ENCODE data around the gene RIC1.

RIC1 gene

DNA sequence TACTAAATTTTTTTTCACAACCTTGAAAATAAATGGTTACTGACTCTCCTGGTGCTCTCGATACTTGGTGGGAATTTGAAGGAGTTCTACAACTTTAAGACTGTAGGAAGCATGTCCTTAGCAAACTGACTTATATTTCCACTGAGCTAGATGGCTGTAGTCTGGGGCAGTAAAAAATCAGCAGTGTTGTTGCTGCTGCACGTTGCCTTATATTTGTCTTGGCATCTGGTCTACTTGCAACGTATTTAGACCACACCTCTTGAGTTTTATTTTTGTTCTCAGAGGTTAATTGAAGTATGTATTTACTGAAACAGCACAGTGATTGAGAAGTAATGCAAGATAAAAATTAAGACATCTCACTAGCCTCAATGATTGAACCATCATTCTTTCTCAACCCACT lies 127.7 kb downstream of the RIC1 start:
- in situ Hi-C loops (cut with HindIII; ENCODE audit: low pct_ligation_motif_present, low sequenced_read_pairs) = no loop called here

DNA sequence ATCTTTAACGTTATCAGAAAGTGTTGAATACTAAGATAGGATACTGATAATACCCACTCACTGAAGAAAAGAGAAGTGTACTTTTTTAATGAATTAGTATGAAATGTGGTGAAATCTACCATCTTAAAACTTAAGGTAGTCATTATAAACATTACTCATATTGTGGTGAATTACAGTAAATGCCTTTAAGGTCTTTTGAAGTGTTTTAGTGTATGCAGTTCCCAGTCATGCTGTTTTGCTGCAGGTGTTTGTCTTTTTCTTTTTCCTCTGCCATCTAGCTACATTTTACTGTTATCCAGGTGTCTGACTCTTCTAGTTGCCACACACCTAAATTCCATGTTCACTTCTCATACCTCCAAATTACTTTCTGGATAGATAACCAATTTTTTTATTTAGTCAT lies 131.4 kb downstream of the RIC1 start:
- H3K36me3 ChIP-seq (replicated peaks) = peaks cover 40% of the 10 kb centered on the region
- in situ Hi-C loops (cut with HindIII; ENCODE audit: low pct_ligation_motif_present, low sequenced_read_pairs) = no loop called here
- DNase-seq = no peak
- TF ChIP-seq, protein P1, sequence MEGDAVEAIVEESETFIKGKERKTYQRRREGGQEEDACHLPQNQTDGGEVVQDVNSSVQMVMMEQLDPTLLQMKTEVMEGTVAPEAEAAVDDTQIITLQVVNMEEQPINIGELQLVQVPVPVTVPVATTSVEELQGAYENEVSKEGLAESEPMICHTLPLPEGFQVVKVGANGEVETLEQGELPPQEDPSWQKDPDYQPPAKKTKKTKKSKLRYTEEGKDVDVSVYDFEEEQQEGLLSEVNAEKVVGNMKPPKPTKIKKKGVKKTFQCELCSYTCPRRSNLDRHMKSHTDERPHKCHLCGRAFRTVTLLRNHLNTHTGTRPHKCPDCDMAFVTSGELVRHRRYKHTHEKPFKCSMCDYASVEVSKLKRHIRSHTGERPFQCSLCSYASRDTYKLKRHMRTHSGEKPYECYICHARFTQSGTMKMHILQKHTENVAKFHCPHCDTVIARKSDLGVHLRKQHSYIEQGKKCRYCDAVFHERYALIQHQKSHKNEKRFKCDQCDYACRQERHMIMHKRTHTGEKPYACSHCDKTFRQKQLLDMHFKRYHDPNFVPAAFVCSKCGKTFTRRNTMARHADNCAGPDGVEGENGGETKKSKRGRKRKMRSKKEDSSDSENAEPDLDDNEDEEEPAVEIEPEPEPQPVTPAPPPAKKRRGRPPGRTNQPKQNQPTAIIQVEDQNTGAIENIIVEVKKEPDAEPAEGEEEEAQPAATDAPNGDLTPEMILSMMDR (IDR thresholded peaks at IDR 0.05; ENCODE audit: low read depth, low read length, missing control alignments) = no peak
- H3K27ac ChIP-seq = no peak overlapping the region
- no peak overlapping the region for H3K4me3 ChIP-seq (ENCODE audit: low read depth, low read length)
- no peaks in the 10 kb centered on the region for H3K27me3 ChIP-seq (replicated peaks)

More for the DNA sequence above, 127.7 kb downstream of the RIC1 start:
- DNase-seq = no peak
- H3K27me3 ChIP-seq (replicated peaks) = no peaks in the 10 kb centered on the region
- TF ChIP-seq, protein P1 (IDR thresholded peaks at IDR 0.05; ENCODE audit: low read depth, low read length, missing control alignments) = no peak
- no peak overlapping the region for H3K4me3 ChIP-seq (ENCODE audit: low read depth, low read length)
- no peak overlapping the region for H3K27ac ChIP-seq
- H3K36me3 ChIP-seq (replicated peaks) = peaks cover 21% of the 10 kb centered on the region

DNA sequence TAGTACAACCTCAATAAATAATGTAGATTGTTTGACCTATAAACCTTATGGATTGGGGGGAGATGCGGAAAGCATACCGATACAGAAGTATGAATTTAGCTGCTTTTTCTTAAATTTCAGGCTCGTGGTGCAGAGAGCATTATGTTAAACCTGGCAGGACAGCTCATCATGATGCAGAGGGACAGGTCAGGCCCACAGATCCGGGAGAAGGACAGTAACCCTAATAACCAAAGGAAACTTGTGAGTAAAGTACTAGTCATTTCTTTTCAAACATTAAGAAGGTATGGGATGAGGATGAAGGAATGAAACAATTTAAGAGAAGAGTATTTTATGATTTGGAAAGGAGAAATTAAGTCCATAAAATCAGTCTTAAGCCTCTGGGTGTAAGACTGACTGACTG lies 133.5 kb downstream of the RIC1 start:
- in situ Hi-C loops (cut with HindIII; ENCODE audit: low pct_ligation_motif_present, low sequenced_read_pairs) = no loop called here
- Histone ChIP-seq H3K27me3 (replicated peaks) (no peaks in the 10 kb centered on the region), H3K36me3 (replicated peaks) (peaks cover 46% of the 10 kb centered on the region), H3K27ac (no peak overlapping the region), H3K4me3 (ENCODE audit: low read depth, low read length) (no peak overlapping the region)
- no peak for DNase-seq
- TF ChIP-seq, protein P1 (IDR thresholded peaks at IDR 0.05; ENCODE audit: low read depth, low read length, missing control alignments) = no peak

DNA sequence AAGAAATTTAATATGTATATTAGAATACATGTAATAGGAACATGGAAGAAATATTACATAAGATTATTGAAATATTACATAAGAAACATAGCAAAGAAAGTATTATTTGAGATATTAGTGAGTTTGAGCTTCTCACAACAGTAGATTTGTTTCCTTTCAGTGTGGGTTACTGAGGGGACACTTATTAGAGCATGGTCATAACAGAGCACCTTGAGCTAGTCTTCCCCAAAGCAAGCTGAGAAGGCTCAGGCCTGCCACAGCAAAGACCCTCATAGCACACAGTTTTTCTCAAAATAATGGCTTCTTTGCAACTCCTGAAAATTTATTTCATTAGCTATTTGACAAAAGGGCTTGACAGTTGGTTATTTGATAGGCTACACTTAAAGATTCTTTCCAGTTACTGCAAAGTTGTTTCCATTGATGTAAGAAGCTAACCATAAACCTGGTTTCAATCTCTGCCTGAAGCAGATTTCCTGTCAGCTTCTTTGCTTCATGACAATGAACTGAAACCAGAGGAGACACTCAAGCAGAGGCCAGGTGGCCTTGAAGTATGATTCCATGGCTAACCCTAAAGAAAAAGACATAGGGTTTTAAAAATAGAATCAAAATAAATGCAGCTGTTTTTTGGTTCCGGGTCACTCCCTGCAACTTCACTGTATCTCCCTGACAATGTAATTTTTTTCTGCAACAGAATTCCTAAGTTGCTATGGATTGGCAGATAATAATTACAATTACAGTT lies 135.4 kb downstream of the RIC1 start:
- in situ Hi-C loops (cut with HindIII; ENCODE audit: low pct_ligation_motif_present, low sequenced_read_pairs) = no loop called here
- no peak for DNase-seq
- Histone ChIP-seq H3K27ac (no peak overlapping the region), H3K27me3 (replicated peaks) (no peaks in the 10 kb centered on the region), H3K36me3 (replicated peaks) (peaks cover 53% of the 10 kb centered on the region), H3K4me3 (ENCODE audit: low read depth, low read length) (no peak overlapping the region)
- TF ChIP-seq, protein P1 (IDR thresholded peaks at IDR 0.05; ENCODE audit: low read depth, low read length, missing control alignments) = no peak

DNA sequence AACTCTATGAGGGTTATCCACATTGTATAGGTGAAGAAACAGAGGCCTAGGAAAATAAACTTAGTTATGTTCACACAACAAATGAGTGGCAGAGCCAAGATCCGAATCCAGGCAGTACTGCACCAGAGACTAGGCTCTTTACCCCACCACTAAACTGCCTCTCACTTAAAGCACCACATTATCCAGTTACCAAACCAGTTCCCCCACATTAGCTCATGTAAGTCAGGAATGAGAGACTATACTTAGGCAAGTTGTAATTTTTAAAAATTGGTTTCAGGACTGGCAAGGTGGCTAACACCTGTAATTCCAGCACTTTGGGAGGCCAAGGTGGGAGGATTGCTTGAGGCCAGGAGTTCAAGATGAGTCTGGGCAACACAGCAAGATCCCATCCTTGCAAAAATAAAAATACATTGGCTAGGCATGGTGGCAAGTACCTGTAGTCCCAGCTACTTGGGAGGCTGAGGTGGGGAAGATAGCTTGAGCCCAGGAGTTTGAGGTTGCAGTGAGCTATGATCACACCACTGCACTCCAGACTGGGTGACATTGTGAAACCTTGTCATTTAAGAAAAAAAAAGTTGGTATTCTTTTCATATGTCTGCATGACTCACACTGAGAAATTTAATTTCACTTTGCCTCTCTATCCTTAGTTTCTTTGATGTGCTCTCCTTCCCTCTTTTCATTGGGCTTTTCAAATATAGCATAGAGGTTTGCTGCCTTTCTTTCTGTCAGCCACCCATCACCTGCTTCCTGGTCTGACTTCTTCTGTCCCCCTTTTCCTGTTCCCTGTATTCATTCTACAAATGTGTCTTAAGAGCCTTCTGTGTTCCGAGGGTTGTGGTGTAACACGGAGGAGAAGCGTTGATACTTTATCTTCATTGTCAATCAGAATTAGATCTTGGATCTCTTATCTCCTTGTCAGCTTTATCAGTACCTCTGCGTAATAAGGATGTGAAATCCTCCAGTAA lies 139.3 kb downstream of the RIC1 start:
- peaks cover 58% of the 10 kb centered on the region for H3K36me3 ChIP-seq (replicated peaks)

More for the DNA sequence above, 139.3 kb downstream of the RIC1 start:
- Histone ChIP-seq H3K4me3 (ENCODE audit: low read depth, low read length) (no peak overlapping the region), H3K27ac (no peak overlapping the region), H3K27me3 (replicated peaks) (no peaks in the 10 kb centered on the region)
- TF ChIP-seq, protein P1 (IDR thresholded peaks at IDR 0.05; ENCODE audit: low read depth, low read length, missing control alignments) = no peak
- DNase-seq = no peak
- in situ Hi-C loops (cut with HindIII; ENCODE audit: low pct_ligation_motif_present, low sequenced_read_pairs) = no loop called here
